Body of pancreas (tissue), 4 donors: ENCODE measurements around the gene DYSF. TPM values are rescaled to one million over a fixed set of nuclear protein-coding genes. Genes with fewer than 3 reads are reported as not detected.

ENCODE experiments used
- ATAC-seq: fragments of 150-250 bp; one replicate; pipeline ENCODE4 v1.9.1; 2016
- DNase-seq, 4 donors: peaks; one replicate each; pipeline ENCODE4 v3.0.0-alpha.2; 2019
- H3K27ac ChIP-seq, 4 donors: fragments of 200-600 bp; sonication (generic); 1 replicate in 3 of 4; 2 replicates in 1 of 4; pipeline versions ENCODE4 v1.5.1 to v1.6.1; 2016 to 2019; ENCODE audit warnings: mild to moderate bottlenecking in 1 of 4, mixed read lengths in 1 of 4, moderate library complexity in 1 of 4
- H3K27me3 ChIP-seq, 2 donors: fragments of 200-600 bp; sonication (generic); one replicate each; pipeline ENCODE4 v1.6.0; 2016; ENCODE audit warnings: mild to moderate bottlenecking in 1 of 2
- H3K36me3 ChIP-seq, 2 donors: fragments of 200-600 bp; sonication (generic); replicated peaks in 1 of 2; 2 replicates each; pipeline ENCODE4 v1.5.1; 2016; ENCODE audit warnings: low read depth in 2 of 2; ENCODE audit not compliant: insufficient read depth in 1 of 2
- H3K4me1 ChIP-seq: fragments of 200-600 bp; sonication (generic); one replicate; pipeline ENCODE4 v1.6.0; 2016
- H3K4me3 ChIP-seq, 2 donors: fragments of 200-600 bp; sonication (generic); 1 replicate in 1 of 2; 2 replicates in 1 of 2; pipeline ENCODE4 v1.5.1; 2016 to 2019
- H3K9me3 ChIP-seq, 3 donors: fragments of 200-600 bp; sonication (generic); 1 replicate in 2 of 3; 2 replicates in 1 of 3; pipeline ENCODE4 v1.5.1; 2016
- CTCF ChIP-seq, 7 experiments: fragments of 450-650 bp in 4 of 7; fragments of 200-600 bp in 3 of 7; sonication (generic) in 3 of 7; IDR thresholded peaks; one replicate each; pipeline ENCODE4 v1.5.1; 2016 to 2019; ENCODE audit warnings: antibody characterized with exemption in 7 of 7
- POLR2A ChIP-seq, 3 donors: fragments of 450-650 bp; IDR thresholded peaks; one replicate each; pipeline ENCODE4 v1.6.1; 2016; ENCODE audit warnings: antibody characterized with exemption in 3 of 3, mild to moderate bottlenecking in 2 of 3
- WGBS, 2 donors: methylation state at CpG; one replicate each; pipeline ENCODE4 v1.1.5; 2017; 5-methylcytosine and 5-hydroxymethylcytosine counted together
- intact Hi-C: fragments of 100-400 bp; cut with DNase I; formaldehyde crosslinking; loops from one replicate; pipeline ENCODE4 v1.15.1; 2023
- total RNA-seq, 2 donors: library from RNA; depleted of rRNA; stranded (reverse); fragments of >200 nt; gene quantifications; one replicate each; pipeline ENCODE4 v1.1.0, GENCODE V29; 2016

DYSF gene
- total RNA-seq, 2 donors from 2014 or later, result 3.1 to 10.9 TPM

- intact Hi-C loops, result no loop called here
- H3K27ac ChIP-seq, result no peak overlapping the region
- H3K4me3 ChIP-seq, result no peak overlapping the region
- H3K4me1 ChIP-seq, result peaks cover 10% of the 10 kb centered on the region
- H3K36me3 ChIP-seq, result no peaks in the 10 kb centered on the region
- ATAC-seq (no peak), DNase-seq (no peak)
- WGBS, 2 donors, result 79 to 87% methylated on average over 4 to 5 of the region's 5 CpGs
- TF ChIP-seq POLR2A (IDR thresholded peaks at IDR 0.05), result no peak
- no peak for TF ChIP-seq CTCF (IDR thresholded peaks at IDR 0.05)
- no peaks in the 10 kb centered on the region for H3K27me3 ChIP-seq
- no peaks in the 10 kb centered on the region for H3K9me3 ChIP-seq
Measured at GRCh38 chr2:71462641-71463341, 9.4 kb downstream of the DYSF start.

GRCh38 chr2:71463342-71463654 is 9.9 kb downstream of the DYSF start:
- intact Hi-C loops, result no loop called here
- DNase-seq, result no peak
- H3K4me3 ChIP-seq, result no peak overlapping the region
- TF ChIP-seq CTCF (IDR thresholded peaks at IDR 0.05), result no peak
- H3K36me3 ChIP-seq, result no peaks in the 10 kb centered on the region
- no peak overlapping the region for H3K27ac ChIP-seq
- ATAC-seq, result no peak
- 76 to 78% methylated on average over 4 to 7 of the region's 7 CpGs for WGBS, 2 donors
- H3K27me3 ChIP-seq, result no peaks in the 10 kb centered on the region
- H3K9me3 ChIP-seq, result no peaks in the 10 kb centered on the region
- H3K4me1 ChIP-seq, result peaks cover 10% of the 10 kb centered on the region

GRCh38 chr2:71464389-71464788 is 11.0 kb downstream of the DYSF start:
- Histone ChIP-seq H3K4me3 (no peak overlapping the region), H3K4me1 (peaks cover 10% of the 10 kb centered on the region), H3K36me3 (no peaks in the 10 kb centered on the region), H3K27me3 (no peaks in the 10 kb centered on the region), H3K9me3 (no peaks in the 10 kb centered on the region), H3K27ac (no peak overlapping the region)
- TF ChIP-seq POLR2A (IDR thresholded peaks at IDR 0.05), result no peak
- no peak for TF ChIP-seq CTCF (IDR thresholded peaks at IDR 0.05)
- WGBS, 2 donors, result 72 to 75% methylated on average over 6 of the region's 6 CpGs
- DNase-seq (no peak), ATAC-seq (no peak)
- intact Hi-C loops, result no loop called here

GRCh38 chr2:71465356-71465755 is 12.0 kb downstream of the DYSF start:
- no peaks in the 10 kb centered on the region for H3K27me3 ChIP-seq
- 34 to 45% methylated on average over 11 of the region's 11 CpGs for WGBS, 2 donors
- H3K36me3 ChIP-seq, result no peaks in the 10 kb centered on the region
- intact Hi-C loops, result no loop called here
- no peaks in the 10 kb centered on the region for H3K9me3 ChIP-seq
- ATAC-seq (no peak), DNase-seq (no peak)
- TF ChIP-seq POLR2A (IDR thresholded peaks at IDR 0.05), result no peak
- TF ChIP-seq CTCF (IDR thresholded peaks at IDR 0.05), result no peak
- no peak overlapping the region for H3K27ac ChIP-seq
- no peak overlapping the region for H3K4me3 ChIP-seq
- peaks cover 10% of the 10 kb centered on the region for H3K4me1 ChIP-seq

- WGBS, 2 donors, result 0 to 4% methylated on average over 6 to 20 of the region's 23 CpGs
- no peaks in the 10 kb centered on the region for H3K9me3 ChIP-seq
- TF ChIP-seq CTCF (IDR thresholded peaks at IDR 0.05), result no peak
- no peak for TF ChIP-seq POLR2A (IDR thresholded peaks at IDR 0.05)
- intact Hi-C loops, result no loop called here
- DNase-seq, result no peak
- H3K36me3 ChIP-seq, result no peaks in the 10 kb centered on the region
- H3K27me3 ChIP-seq, result no peaks in the 10 kb centered on the region
- no peak overlapping the region for H3K4me3 ChIP-seq
- no peak for ATAC-seq
- H3K4me1 ChIP-seq, result peaks cover 10% of the 10 kb centered on the region
- H3K27ac ChIP-seq, result peak overlapping the region in 1 of 4 donors; percentile 10
Measured at GRCh38 chr2:71465961-71466300, 12.6 kb downstream of the DYSF start.
